C4-2B (cell line): Measurements from ENCODE around the gene ACTR3.

Experiments used
- ZFX ChIP-seq: fragments of 450-650 bp; IDR thresholded peaks from 2 replicates; pipeline ENCODE4 v1.6.1; 2017
- TF ChIP-seq, protein P1 (sequence below): fragments of 450-650 bp; conservative IDR thresholded peaks from 2 replicates; pipeline ENCODE4 v1.5.1; 2017; ENCODE audit warnings: mild to moderate bottlenecking

DNA sequence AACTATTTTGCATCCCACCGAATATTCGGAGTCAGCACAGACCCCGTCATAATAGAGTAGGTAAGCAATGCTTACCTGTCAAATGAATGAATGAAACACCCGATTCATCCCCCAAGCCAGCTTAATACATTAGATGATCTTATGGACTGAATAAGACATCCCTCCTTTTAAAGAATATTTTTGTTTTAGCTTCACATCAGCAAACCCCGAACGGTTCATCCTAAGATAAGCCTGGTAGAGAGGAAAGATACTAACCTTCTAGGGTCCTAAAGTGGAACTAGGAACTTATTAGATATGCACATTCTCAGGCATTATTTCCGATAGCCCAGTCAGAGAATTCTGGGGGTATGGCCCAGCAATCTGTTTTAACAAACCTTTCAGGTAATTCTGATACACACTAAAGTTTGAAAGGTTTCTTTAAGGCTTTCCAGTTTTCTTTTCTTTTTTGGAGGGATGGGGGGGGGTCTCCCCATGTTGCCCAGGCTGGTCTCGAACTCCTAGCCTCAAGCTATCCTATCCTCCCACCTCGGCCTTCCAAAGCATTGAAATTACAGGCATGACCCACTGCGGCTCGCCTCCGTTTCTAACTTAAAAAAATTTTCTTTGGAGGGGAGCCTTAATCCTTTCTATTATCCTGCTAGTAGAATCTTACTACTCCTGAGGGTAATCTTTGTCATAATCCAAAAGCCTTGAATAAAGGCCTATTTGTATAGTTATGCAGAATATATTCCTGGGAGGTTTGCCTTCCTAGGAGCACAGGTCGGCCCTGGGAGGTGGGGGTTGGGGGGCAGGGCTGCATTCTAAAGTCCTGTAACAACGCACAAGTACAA lies 1.0 kb upstream of the ACTR3 start:
- TF ChIP-seq, protein P1, sequence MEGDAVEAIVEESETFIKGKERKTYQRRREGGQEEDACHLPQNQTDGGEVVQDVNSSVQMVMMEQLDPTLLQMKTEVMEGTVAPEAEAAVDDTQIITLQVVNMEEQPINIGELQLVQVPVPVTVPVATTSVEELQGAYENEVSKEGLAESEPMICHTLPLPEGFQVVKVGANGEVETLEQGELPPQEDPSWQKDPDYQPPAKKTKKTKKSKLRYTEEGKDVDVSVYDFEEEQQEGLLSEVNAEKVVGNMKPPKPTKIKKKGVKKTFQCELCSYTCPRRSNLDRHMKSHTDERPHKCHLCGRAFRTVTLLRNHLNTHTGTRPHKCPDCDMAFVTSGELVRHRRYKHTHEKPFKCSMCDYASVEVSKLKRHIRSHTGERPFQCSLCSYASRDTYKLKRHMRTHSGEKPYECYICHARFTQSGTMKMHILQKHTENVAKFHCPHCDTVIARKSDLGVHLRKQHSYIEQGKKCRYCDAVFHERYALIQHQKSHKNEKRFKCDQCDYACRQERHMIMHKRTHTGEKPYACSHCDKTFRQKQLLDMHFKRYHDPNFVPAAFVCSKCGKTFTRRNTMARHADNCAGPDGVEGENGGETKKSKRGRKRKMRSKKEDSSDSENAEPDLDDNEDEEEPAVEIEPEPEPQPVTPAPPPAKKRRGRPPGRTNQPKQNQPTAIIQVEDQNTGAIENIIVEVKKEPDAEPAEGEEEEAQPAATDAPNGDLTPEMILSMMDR = no peak
- no peak for TF ChIP-seq ZFX
